HL-60 (cell line): ENCODE results near the gene SLC12A8.

Source experiments
- CTCF ChIP-seq: IDR thresholded peaks from one replicate; pipeline ENCODE4 v1.5.1; 2011; ENCODE audit warnings: low read length, control low read depth, inconsistent platforms; ENCODE audit not compliant: insufficient read depth
- GABPA ChIP-seq: IDR thresholded peaks from 2 replicates; pipeline ENCODE4 v1.6.1; 2012; ENCODE audit warnings: low read depth
- POLR2AphosphoS5 ChIP-seq: IDR thresholded peaks from 2 replicates; pipeline ENCODE4 v1.6.1; 2012; ENCODE audit warnings: low read depth
- REST ChIP-seq: IDR thresholded peaks from 2 replicates; pipeline ENCODE4 v1.6.1; 2012; ENCODE audit warnings: low read depth; ENCODE audit not compliant: insufficient replicate concordance
- SPI1 ChIP-seq: IDR thresholded peaks from 2 replicates; pipeline ENCODE4 v1.6.1; 2012; ENCODE audit warnings: low read depth, mild to moderate bottlenecking, borderline replicate concordance

- TF ChIP-seq CTCF (no peak), GABPA (no peak), POLR2AphosphoS5 (no peak), REST (no peak), SPI1 (peak; percentile 78)
These were observed 65.7 kb downstream of the SLC12A8 start for GRCh38 chr3:125146626-125147490.
